ENCODE measurements around the gene ASTL. TPM values are rescaled to one million over a fixed set of nuclear protein-coding genes. Genes with fewer than 3 reads are reported as not detected.

The ASTL gene
- total RNA-seq, 2 experiments from 2014 or later: 0.49 TPM; not detected in 1

DNA sequence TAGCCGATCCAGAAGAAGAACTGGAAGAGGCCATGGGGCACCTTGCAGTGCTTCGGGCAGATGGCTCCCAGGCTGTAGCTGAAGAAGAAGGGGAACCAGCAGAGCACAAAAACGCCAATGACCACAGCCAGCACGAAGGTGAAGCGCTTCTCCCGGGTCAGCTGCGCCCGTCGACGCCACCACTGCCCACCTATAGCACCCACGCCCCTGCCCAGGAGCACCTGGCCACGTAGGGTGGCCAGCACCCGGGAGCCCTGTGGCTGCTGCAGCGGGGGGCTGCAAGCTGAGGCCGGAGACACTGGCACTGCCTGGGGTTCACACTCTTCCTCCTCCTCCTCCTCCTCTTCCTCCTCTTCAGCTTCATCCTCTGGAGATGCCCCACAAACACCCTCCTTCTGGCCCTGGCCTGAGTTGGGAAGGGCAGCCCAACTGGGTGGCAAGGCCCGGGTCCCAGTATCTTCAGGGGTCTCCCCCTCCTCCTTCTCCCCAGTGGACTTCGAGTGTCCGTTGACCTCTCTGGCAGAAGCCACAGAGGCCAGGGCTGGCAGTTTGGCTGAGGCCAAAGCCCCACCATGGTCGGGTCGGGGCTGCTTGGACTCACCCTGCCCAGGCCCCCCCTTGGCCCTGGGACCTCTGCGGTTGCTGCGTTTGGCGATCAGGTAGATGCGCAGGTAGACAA lies 23.3 kb downstream of the ASTL start:
- no peak overlapping the region for H3K27ac ChIP-seq (ENCODE audit: low read depth, low read length, poor library complexity, severe bottlenecking)
- no peaks in the 10 kb centered on the region for H4K20me1 ChIP-seq (ENCODE audit: insufficient read depth, low read length)
- ChIA-PET CTCF (ENCODE audit: unreplicated experiment) (no interaction called here), POLR2A (no interaction called here)
- no TSS peak for BruUV-seq (replicated peaks)
- H3K4me2 ChIP-seq (ENCODE audit: low read length): no peak overlapping the region
- H3K4me1 ChIP-seq (ENCODE audit: insufficient read depth, low read length, poor library complexity, severe bottlenecking): peaks cover 11% of the 10 kb centered on the region
- H3K36me3 ChIP-seq (ENCODE audit: insufficient read depth, low read length): no peaks in the 10 kb centered on the region
- H3K9me2 ChIP-seq (ENCODE audit: insufficient read depth, low read length): no peaks in the 10 kb centered on the region
- no peaks in the 10 kb centered on the region for H3K9me3 ChIP-seq (ENCODE audit: low read length)
- intact Hi-C loops (cut with micrococcal nuclease; ENCODE audit: unreplicated experiment): no loop called here
- no peaks in the 10 kb centered on the region for H3K79me2 ChIP-seq (ENCODE audit: insufficient read depth, low read depth, low read length)
- H3K4me3 ChIP-seq (ENCODE audit: low read depth, low read length, poor library complexity, severe bottlenecking): no peak overlapping the region
- no peak for DNase-seq (ENCODE audit: low spot score)
- no peak overlapping the region for H2AFZ ChIP-seq (ENCODE audit: low read length)
- no peak for TF ChIP-seq CTCF (conservative IDR thresholded peaks at IDR 0.05; ENCODE audit: low read length)
- no peak for TF ChIP-seq EZH2phosphoT487 (IDR thresholded peaks at IDR 0.05; ENCODE audit: borderline replicate concordance, low read depth, low read length)

DNA sequence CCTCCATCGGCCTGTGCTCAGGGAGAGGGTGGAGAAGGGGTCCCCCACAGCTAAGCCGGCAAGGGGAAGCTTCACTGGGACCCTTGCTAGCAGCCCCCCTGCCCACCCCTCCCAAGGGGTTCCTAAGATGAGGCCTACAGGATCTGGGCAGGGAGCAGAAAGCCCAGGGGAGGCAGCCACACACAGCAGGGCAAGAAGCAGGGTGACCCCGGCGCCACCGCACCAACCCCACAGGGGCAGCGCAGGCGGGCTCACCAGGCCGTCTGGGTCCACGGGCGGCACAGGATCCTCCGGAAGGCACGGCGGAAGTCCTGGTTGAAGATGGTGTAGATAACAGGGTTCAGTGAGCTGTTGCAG lies 23.8 kb downstream of the ASTL start:
- no peak overlapping the region for H3K4me3 ChIP-seq (ENCODE audit: low read depth, low read length, poor library complexity, severe bottlenecking)
- no peaks in the 10 kb centered on the region for H4K20me1 ChIP-seq (ENCODE audit: insufficient read depth, low read length)
- peaks cover 6% of the 10 kb centered on the region for H3K4me1 ChIP-seq (ENCODE audit: insufficient read depth, low read length, poor library complexity, severe bottlenecking)
- no TSS peak for BruUV-seq (replicated peaks)
- H3K9me3 ChIP-seq (ENCODE audit: low read length): no peaks in the 10 kb centered on the region
- H3K36me3 ChIP-seq (ENCODE audit: insufficient read depth, low read length): no peaks in the 10 kb centered on the region
- intact Hi-C loops (cut with micrococcal nuclease; ENCODE audit: unreplicated experiment): no loop called here
- no peak overlapping the region for H2AFZ ChIP-seq (ENCODE audit: low read length)
- no peaks in the 10 kb centered on the region for H3K79me2 ChIP-seq (ENCODE audit: insufficient read depth, low read depth, low read length)
- no peak overlapping the region for H3K4me2 ChIP-seq (ENCODE audit: low read length)
- TF ChIP-seq CTCF (conservative IDR thresholded peaks at IDR 0.05; ENCODE audit: low read length) (no peak), EZH2phosphoT487 (IDR thresholded peaks at IDR 0.05; ENCODE audit: borderline replicate concordance, low read depth, low read length) (no peak)
- CTCF ChIA-PET (ENCODE audit: unreplicated experiment): no interaction called here
- POLR2A ChIA-PET: no interaction called here
- no peak overlapping the region for H3K27ac ChIP-seq (ENCODE audit: low read depth, low read length, poor library complexity, severe bottlenecking)
- no peak for DNase-seq (ENCODE audit: low spot score)
- H3K9me2 ChIP-seq (ENCODE audit: insufficient read depth, low read length): no peaks in the 10 kb centered on the region

DNA sequence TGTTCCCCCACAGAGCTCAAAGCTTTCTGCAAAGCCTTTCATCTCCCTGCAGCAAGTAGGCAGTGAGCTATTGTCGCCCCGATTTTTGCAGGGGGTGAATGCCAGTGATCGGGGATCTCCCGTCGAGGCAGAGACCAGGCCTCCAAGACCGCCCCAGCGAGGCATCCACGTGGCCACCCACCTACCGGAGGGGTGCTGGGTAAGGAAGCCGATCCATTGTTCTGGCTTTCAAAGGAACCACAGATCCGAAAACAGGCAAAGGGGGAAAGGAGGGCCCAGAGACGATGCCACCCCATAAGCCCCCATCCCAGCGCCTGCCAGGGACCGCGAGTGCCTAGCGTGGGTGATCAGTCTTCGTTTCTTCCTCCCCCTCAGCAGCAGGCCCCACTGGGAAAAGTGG lies 24.4 kb downstream of the ASTL start:
- Histone ChIP-seq H3K9me2 (ENCODE audit: insufficient read depth, low read length) (no peaks in the 10 kb centered on the region), H3K79me2 (ENCODE audit: insufficient read depth, low read depth, low read length) (no peaks in the 10 kb centered on the region), H3K36me3 (ENCODE audit: insufficient read depth, low read length) (no peaks in the 10 kb centered on the region), H3K27ac (ENCODE audit: low read depth, low read length, poor library complexity, severe bottlenecking) (no peak overlapping the region), H3K4me2 (ENCODE audit: low read length) (no peak overlapping the region), H3K4me1 (ENCODE audit: insufficient read depth, low read length, poor library complexity, severe bottlenecking) (peaks cover 6% of the 10 kb centered on the region), H3K9me3 (ENCODE audit: low read length) (no peaks in the 10 kb centered on the region), H2AFZ (ENCODE audit: low read length) (no peak overlapping the region), H4K20me1 (ENCODE audit: insufficient read depth, low read length) (no peaks in the 10 kb centered on the region), H3K4me3 (ENCODE audit: low read depth, low read length, poor library complexity, severe bottlenecking) (no peak overlapping the region)
- intact Hi-C loops (cut with micrococcal nuclease; ENCODE audit: unreplicated experiment): no loop called here
- POLR2A ChIA-PET: no interaction called here
- no peak for TF ChIP-seq CTCF (conservative IDR thresholded peaks at IDR 0.05; ENCODE audit: low read length)
- no peak for TF ChIP-seq EZH2phosphoT487 (IDR thresholded peaks at IDR 0.05; ENCODE audit: borderline replicate concordance, low read depth, low read length)
- BruUV-seq (replicated peaks): no TSS peak
- CTCF ChIA-PET (ENCODE audit: unreplicated experiment): no interaction called here
- no peak for DNase-seq (ENCODE audit: low spot score)
